D721Med (cell line): ENCODE measurements around the gene CLP1.

Source experiments
- DNase-seq: peaks from one replicate; pipeline ENCODE4 v3.0.0; 2011; ENCODE audit warnings: low spot score; ENCODE audit not compliant: insufficient read length
- FAIRE-seq: peaks from 2 replicates; lab custom pipeline; 2011; peaks lifted over from hg19 to GRCh38; lab: Jason Lieb, UNC
- TF ChIP-seq, protein P1 (sequence below): IDR thresholded peaks from 2 replicates; pipeline ENCODE4 v1.5.1; 2012; ENCODE audit warnings: mild to moderate bottlenecking, control low read depth; ENCODE audit not compliant: insufficient read depth; ENCODE audit errors: missing control alignments

CLP1 gene

DNA sequence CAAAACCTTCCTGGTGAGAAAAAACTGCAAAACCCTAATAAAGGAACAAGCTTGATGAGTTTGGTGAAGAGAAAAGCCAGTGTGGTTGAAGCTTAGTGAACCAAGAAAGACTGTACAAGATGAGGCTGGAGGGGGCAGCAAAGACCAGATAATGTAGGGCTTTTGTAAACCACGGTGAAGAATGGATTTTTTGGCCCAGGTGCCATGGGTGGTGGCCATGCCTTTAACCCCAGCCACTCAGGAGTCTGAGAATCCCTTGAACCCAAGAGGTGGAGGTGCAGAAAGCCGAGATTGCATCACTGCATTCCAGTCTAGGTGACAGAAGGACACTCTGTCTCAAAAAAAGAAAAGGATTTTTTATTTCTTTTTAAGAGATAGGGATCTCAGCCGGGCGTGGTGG, 5.3 kb downstream of the CLP1 start:
- TF ChIP-seq, protein P1, sequence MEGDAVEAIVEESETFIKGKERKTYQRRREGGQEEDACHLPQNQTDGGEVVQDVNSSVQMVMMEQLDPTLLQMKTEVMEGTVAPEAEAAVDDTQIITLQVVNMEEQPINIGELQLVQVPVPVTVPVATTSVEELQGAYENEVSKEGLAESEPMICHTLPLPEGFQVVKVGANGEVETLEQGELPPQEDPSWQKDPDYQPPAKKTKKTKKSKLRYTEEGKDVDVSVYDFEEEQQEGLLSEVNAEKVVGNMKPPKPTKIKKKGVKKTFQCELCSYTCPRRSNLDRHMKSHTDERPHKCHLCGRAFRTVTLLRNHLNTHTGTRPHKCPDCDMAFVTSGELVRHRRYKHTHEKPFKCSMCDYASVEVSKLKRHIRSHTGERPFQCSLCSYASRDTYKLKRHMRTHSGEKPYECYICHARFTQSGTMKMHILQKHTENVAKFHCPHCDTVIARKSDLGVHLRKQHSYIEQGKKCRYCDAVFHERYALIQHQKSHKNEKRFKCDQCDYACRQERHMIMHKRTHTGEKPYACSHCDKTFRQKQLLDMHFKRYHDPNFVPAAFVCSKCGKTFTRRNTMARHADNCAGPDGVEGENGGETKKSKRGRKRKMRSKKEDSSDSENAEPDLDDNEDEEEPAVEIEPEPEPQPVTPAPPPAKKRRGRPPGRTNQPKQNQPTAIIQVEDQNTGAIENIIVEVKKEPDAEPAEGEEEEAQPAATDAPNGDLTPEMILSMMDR, result peak; percentile 43
- FAIRE-seq, result no peak
- DNase-seq, result no peak

- no peak for FAIRE-seq
- no peak for DNase-seq
- TF ChIP-seq, protein P1, result no peak
These were observed 6.4 kb downstream of the CLP1 start for GRCh38 chr11:57663975-57664374.

GRCh38 chr11:57667117-57667735, 9.7 kb downstream of the CLP1 start:
- TF ChIP-seq, protein P1, result no peak
- DNase-seq (peak; percentile 57), FAIRE-seq (no peak)

DNA sequence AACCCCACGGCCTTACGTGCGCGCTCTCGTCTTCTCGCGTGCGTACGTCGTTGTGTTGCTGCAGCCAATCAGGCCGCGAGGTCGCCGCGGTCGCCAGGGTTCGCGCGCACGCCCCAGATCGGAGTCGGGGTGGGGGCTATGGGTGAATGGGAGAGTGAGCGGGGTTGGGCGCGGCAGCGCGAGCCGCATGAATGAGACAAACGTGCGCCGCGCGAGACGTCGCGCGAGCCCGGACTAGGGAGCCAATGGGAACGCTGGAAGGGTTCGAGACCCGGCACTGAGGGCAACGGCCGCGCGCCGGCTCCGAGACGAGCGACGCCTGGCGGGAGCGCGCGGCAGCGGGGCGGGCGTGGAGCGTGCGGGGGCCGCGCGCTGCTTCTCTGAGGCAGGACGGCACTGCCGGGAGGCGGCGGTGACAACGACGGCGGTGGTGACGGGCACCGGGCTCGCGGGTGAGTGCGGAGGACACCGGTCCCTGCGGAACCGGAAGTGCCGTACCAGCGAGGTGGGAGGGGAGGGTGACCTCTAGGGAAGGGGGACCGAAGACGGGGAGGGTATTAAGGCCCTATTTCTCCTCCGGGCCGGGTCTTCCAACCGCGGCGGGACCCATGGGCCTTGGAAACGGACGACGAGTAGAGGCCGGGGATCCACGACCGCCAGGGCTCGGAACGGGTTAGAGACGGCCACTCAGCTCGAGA, 10.3 kb downstream of the CLP1 start, which contains the start of gene ZDHHC5:
TSS of gene ZDHHC5 (plus strand) at position 379 of the 698 bp plus-strand sequence. CDS start 4,977 bp downstream, outside the sequence.
- TF ChIP-seq, protein P1, result peak; percentile 33
- FAIRE-seq (no peak), DNase-seq (peak; percentile 85)

DNA sequence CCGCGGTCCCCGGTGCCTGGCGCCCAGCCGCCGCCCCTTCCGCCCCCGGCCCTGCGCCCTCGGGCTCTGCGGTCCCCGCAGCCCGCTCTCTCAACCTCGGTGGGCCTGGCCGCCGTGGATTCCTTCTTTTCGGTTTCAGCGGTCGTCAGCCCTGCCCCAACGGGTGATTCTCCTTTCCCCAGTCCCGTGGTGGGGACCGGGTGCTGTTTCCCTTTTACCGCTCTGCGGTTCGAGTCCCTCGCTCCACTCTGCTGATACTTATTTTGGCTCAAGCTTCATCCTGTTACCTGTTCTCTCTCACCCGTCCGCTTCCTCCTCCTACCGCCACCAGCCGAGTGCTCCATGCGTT, 10.8 kb downstream of the CLP1 start:
- FAIRE-seq (no peak), DNase-seq (no peak)
- TF ChIP-seq, protein P1, result no peak

- no peak for FAIRE-seq
- TF ChIP-seq, protein P1, result no peak
- DNase-seq, result no peak
These were observed 16.7 kb downstream of the CLP1 start for GRCh38 chr11:57674251-57674650.
